ENCODE results near the gene KIF26A.

KIF26A gene

DNA sequence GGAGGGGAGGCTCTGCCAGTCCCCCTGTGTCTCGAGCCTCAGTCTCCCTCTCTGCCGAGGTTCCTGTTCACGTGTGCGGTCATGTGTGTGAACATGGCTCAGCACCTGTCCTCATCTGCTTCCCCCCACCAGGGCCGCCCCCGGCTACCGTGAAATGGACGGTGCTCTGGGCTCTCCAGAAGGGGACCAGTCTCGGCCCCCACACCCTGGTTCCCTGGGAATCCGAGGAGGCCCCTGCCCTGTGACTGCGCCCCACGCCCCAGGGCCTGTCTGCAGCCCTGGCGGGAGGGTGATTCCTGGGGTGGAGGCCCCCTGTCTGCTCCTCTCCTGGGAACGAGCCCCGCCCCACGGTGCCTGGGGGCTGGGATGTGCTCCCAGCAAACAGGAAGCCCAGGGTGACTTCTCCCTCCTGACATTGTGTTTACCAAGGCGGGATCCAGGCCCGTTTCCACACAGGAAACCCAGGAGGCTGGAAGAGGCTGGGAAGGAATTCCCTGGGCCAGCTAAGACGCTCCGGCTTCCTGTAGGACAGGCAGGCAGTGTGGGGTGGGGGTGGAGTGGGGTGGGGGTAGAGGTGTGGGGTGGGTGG lies 46.6 kb downstream of the KIF26A start:
- no peaks in the 10 kb centered on the region for H3K27me3 ChIP-seq (ENCODE audit: insufficient read depth, low read depth, severe bottlenecking)
- DNase-seq = no peak
- TF ChIP-seq, protein P1, sequence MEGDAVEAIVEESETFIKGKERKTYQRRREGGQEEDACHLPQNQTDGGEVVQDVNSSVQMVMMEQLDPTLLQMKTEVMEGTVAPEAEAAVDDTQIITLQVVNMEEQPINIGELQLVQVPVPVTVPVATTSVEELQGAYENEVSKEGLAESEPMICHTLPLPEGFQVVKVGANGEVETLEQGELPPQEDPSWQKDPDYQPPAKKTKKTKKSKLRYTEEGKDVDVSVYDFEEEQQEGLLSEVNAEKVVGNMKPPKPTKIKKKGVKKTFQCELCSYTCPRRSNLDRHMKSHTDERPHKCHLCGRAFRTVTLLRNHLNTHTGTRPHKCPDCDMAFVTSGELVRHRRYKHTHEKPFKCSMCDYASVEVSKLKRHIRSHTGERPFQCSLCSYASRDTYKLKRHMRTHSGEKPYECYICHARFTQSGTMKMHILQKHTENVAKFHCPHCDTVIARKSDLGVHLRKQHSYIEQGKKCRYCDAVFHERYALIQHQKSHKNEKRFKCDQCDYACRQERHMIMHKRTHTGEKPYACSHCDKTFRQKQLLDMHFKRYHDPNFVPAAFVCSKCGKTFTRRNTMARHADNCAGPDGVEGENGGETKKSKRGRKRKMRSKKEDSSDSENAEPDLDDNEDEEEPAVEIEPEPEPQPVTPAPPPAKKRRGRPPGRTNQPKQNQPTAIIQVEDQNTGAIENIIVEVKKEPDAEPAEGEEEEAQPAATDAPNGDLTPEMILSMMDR (IDR thresholded peaks at IDR 0.05; ENCODE audit: low read depth, low read length) = no peak
- H3K9me3 ChIP-seq (ENCODE audit: severe bottlenecking) = no peaks in the 10 kb centered on the region
- H3K27ac ChIP-seq = no peak overlapping the region; the same call in 1 of the 2 replicates
- H3K4me3 ChIP-seq (ENCODE audit: low read depth, low read length) = no peak overlapping the region
- H3K36me3 ChIP-seq = no peaks in the 10 kb centered on the region; the same call in 1 of the 2 replicates

DNA sequence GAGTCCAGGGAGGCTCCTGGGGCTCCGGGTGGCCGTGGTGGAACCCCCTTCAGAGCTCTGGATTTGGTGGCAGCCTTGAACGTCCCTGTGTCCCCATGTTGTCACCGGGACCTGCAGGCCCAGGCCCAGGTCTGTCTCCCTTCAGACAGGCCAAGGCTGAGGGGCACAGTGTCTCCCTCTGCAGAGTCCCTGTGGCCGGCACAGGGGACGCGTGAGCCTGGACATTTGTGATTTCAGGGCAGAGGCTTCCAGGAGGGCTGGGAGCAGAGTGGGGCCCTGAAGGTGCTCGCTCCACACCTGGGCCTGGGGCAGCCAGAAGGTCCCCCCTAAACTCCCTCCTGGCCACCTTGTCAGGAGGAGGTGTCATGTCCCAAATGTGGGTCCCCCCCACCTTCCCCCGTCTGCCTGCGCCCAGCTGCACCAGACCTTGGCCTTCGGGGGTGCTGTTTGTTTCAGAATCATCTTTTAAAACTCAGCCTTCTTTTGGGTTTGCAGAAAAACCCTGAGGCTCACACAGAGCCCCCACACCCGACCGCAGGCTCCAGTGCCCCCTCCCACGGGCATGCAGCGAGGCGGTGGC lies 47.6 kb downstream of the KIF26A start:
- TF ChIP-seq, protein P1 (IDR thresholded peaks at IDR 0.05; ENCODE audit: low read depth, low read length) = no peak
- no peaks in the 10 kb centered on the region for H3K9me3 ChIP-seq (ENCODE audit: severe bottlenecking)
- no peak overlapping the region for H3K4me3 ChIP-seq (ENCODE audit: low read depth, low read length)
- no peaks in the 10 kb centered on the region for H3K27me3 ChIP-seq (ENCODE audit: insufficient read depth, low read depth, severe bottlenecking)
- no peak overlapping the region; the same call in 1 of the 2 replicates for H3K27ac ChIP-seq
- no peaks in the 10 kb centered on the region for H3K36me3 ChIP-seq
- no peak for DNase-seq

DNA sequence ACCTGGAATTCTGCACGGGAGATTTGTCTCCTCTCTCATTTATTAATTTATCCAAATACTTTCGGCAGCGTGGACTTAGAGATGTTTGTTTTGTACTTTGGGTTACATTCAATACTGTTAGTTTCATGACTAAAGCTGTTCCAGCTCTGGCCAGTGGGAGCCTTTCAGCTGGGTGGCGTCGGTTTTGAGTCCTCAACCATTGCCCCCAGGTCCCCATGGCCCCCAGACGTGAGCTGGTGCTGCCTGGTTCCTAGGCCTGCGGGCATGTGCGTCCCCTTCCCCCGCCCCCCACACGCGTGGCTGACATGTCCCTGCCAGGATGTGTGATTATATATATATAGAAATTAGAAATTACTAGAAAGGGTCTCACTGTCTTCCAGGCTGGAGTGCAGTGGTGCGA lies 48.2 kb downstream of the KIF26A start:
- Histone ChIP-seq H3K9me3 (ENCODE audit: severe bottlenecking) (no peaks in the 10 kb centered on the region), H3K36me3 (no peaks in the 10 kb centered on the region), H3K27me3 (ENCODE audit: insufficient read depth, low read depth, severe bottlenecking) (no peaks in the 10 kb centered on the region), H3K4me3 (ENCODE audit: low read depth, low read length) (no peak overlapping the region), H3K27ac (no peak overlapping the region; the same call in 1 of the 2 replicates)
- TF ChIP-seq, protein P1 (IDR thresholded peaks at IDR 0.05; ENCODE audit: low read depth, low read length) = no peak
- DNase-seq = no peak

DNA sequence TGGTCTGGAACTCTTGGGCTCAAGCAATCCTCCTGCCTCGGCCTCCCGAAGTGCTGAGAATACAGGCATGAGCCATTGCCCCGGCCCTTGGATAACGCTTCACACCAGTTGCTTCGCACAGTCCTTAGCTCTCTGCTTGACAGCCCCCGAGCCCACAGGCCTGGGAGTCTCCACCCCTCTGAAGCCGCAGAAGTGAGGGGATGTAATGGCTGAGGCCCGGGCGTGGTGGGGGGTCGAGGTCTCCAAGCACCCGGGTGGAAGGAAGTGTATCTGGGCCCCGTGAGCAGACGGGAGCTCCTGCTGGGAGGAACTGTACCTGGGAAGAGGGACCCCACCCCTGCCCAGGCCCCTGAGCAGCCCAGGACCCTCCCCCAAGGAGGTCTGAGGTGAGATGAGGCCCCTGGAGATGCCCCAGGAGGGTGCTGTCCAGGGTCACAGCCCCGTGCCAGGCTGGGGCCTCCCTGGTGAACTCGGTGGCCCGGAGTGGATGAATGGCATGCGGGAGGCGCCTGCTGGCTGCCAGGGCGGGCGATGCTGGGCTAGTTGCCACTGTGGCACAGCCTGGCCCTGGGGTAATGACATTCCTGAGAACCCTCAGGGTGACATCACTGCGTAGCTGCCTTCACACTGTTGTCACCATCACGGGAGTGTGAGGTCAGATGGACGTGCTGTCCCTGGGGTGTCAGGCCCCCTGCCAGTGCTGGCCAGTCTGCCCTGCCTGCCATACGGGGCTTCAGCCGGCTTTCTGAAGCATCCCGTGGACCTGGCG lies 48.9 kb downstream of the KIF26A start:
- Histone ChIP-seq H3K4me3 (ENCODE audit: low read depth, low read length) (no peak overlapping the region), H3K27ac (no peak overlapping the region), H3K36me3 (no peaks in the 10 kb centered on the region), H3K9me3 (ENCODE audit: severe bottlenecking) (no peaks in the 10 kb centered on the region), H3K27me3 (ENCODE audit: insufficient read depth, low read depth, severe bottlenecking) (no peaks in the 10 kb centered on the region)
- TF ChIP-seq, protein P1 (IDR thresholded peaks at IDR 0.05; ENCODE audit: low read depth, low read length) = no peak
- DNase-seq = no peak

DNA sequence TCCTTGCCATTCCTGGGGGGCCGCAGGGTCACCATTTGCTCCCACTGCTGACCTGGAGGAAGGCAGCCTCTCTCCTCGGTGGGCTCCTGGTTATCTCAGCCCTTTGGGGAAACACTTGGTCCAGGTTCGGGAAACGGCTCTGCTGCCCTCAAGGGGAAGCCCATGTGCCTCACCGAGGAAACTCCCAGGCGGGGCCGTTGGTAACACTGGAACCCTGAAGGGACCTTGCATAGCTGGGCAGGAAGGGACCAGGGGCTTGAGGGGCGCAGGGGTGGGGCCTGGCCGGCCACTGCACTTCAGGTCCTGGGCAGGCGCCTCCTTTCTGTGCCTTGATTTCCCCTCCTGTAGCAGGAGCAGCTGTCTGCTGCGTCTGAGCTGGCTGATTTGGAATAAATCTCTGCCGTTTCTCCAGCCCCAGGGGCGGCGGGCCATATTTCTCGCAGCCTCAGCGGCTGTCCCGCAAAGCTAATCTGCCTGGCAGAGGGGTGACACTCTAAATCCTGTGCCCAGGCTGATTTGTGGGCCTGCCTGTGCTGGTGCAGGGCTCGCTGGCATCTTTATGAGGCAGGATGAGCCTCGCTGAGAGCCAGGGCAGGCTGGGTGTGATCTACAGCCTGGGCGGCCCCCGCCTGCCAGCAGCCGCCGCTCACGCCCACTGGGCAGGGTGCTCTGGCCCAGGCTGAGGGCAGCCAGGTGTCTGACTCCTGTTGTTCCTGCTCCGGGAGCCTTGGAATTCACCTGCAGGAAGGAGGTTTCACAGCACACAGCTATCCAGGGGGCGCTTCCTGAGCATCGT lies 49.7 kb downstream of the KIF26A start:
- Histone ChIP-seq H3K9me3 (ENCODE audit: severe bottlenecking) (no peaks in the 10 kb centered on the region), H3K36me3 (no peaks in the 10 kb centered on the region), H3K4me3 (ENCODE audit: low read depth, low read length) (no peak overlapping the region), H3K27ac (no peak overlapping the region), H3K27me3 (ENCODE audit: insufficient read depth, low read depth, severe bottlenecking) (no peaks in the 10 kb centered on the region)
- DNase-seq = no peak
- TF ChIP-seq, protein P1 (IDR thresholded peaks at IDR 0.05; ENCODE audit: low read depth, low read length) = 0 out of 2 replicates have a peak, but pooled peaks have one; percentile 8

Data from WERI-Rb-1 (cell line).